Activated CD4-positive, alpha-beta T cell treated with anti-CD3 and anti-CD28 coated beads for 1 hour (primary cell): Measurements from ENCODE around the gene ZNF521.

Experiments used
- DNase-seq: peaks from one replicate; pipeline ENCODE4 v3.0.0-alpha.2; 2020

Gene ZNF521

GRCh38 chr18:25351777-25352628 is at the start of gene ZNF521:
Gene ZNF521, minus strand, starts transcription at chr18:25352166. Its CDS starts 1,220 bp downstream, at chr18:25350946.
- no peak for DNase-seq

GRCh38 chr18:25399554-25399953 is 47.6 kb upstream of the ZNF521 start:
- no peak for DNase-seq

- no peak for DNase-seq
These were observed 40.2 kb upstream of the ZNF521 start for GRCh38 chr18:25392192-25392591.

GRCh38 chr18:25373432-25374179 is 21.6 kb upstream of the ZNF521 start:
- DNase-seq = no peak

GRCh38 chr18:25370391-25370790 is 18.4 kb upstream of the ZNF521 start:
- no peak for DNase-seq

- no peak for DNase-seq
These were observed 13.3 kb upstream of the ZNF521 start for GRCh38 chr18:25365242-25365641.

- no peak for DNase-seq
These were observed 12.8 kb upstream of the ZNF521 start for GRCh38 chr18:25364732-25365131.

- no peak for DNase-seq
These were observed 8.4 kb upstream of the ZNF521 start for GRCh38 chr18:25360301-25360899.

- DNase-seq = no peak
These were observed 1.1 kb upstream of the ZNF521 start for GRCh38 chr18:25353080-25353479.

- no peak for DNase-seq
These were observed 651 bp upstream of the ZNF521 start for GRCh38 chr18:25352629-25353005.

- no peak for DNase-seq
These were observed 638 bp downstream of the ZNF521 start for GRCh38 chr18:25351280-25351775.

GRCh38 chr18:25350489-25351251 is 1.3 kb downstream of the ZNF521 start:
- no peak for DNase-seq

- DNase-seq = no peak
These were observed 2.0 kb downstream of the ZNF521 start for GRCh38 chr18:25349926-25350487.

- no peak for DNase-seq
These were observed 2.6 kb downstream of the ZNF521 start for GRCh38 chr18:25349131-25349925.

- DNase-seq = no peak
These were observed 3.4 kb downstream of the ZNF521 start for GRCh38 chr18:25348386-25349130.

GRCh38 chr18:25346561-25346960 is 5.4 kb downstream of the ZNF521 start:
- no peak for DNase-seq

GRCh38 chr18:25345081-25345866 is 6.7 kb downstream of the ZNF521 start:
- DNase-seq = no peak

GRCh38 chr18:25341831-25342230 is 10.1 kb downstream of the ZNF521 start:
- no peak for DNase-seq

GRCh38 chr18:25340762-25341161 is 11.2 kb downstream of the ZNF521 start:
- DNase-seq = no peak

- DNase-seq = no peak
These were observed 16.3 kb downstream of the ZNF521 start for GRCh38 chr18:25335676-25336075.
